MM.1S (cell line): Measurements from ENCODE around the gene HPCAL1.

Experiments
- DNase-seq: peaks from one replicate; pipeline ENCODE4 v3.0.0-alpha.2; 2015
- H2AFZ ChIP-seq: fragments of 300-600 bp; sonication (generic); 2 replicates; pipeline ENCODE4 v1.6.0; 2016; ENCODE audit warnings: antibody characterized with exemption, low read length
- H3F3A ChIP-seq: fragments of 300-600 bp; sonication (generic); 2 replicates; pipeline ENCODE4 v1.6.1; 2016; ENCODE audit warnings: mild to moderate bottlenecking, antibody characterized with exemption, low read length, moderate library complexity, mixed read lengths; ENCODE audit not compliant: insufficient read depth
- H3K27ac ChIP-seq: fragments of 300-600 bp; sonication (generic); 2 replicates; pipeline ENCODE4 v1.5.1; 2016; ENCODE audit warnings: mild to moderate bottlenecking, low read length
- H3K27me3 ChIP-seq: fragments of 300-600 bp; sonication (generic); replicated peaks from 2 replicates; pipeline ENCODE4 v1.6.0; 2016; ENCODE audit warnings: low read length; ENCODE audit not compliant: insufficient read depth
- H3K36me3 ChIP-seq: fragments of 300-600 bp; sonication (generic); replicated peaks from 2 replicates; pipeline ENCODE4 v1.6.1; 2016; ENCODE audit warnings: mild to moderate bottlenecking, low read length, mixed read lengths; ENCODE audit not compliant: insufficient read depth
- H3K4me1 ChIP-seq: fragments of 300-600 bp; sonication (generic); 2 replicates; pipeline ENCODE4 v1.6.1; 2016; ENCODE audit warnings: low read length, mixed read lengths
- H3K4me2 ChIP-seq: fragments of 300-600 bp; sonication (generic); 2 replicates; pipeline ENCODE4 v1.6.0; 2016; ENCODE audit warnings: low read depth, low read length
- H3K4me3 ChIP-seq: fragments of 300-600 bp; sonication (generic); 2 replicates; pipeline ENCODE4 v1.5.1; 2016; ENCODE audit warnings: low read length, mixed read lengths
- H3K79me2 ChIP-seq: fragments of 300-600 bp; sonication (generic); 2 replicates; pipeline ENCODE4 v1.6.1; 2016; ENCODE audit warnings: mixed run types, low read length, mixed read lengths
- H3K9ac ChIP-seq: fragments of 300-600 bp; sonication (generic); 2 replicates; pipeline ENCODE4 v1.6.1; 2016; ENCODE audit warnings: low read length, mixed read lengths
- H3K9me2 ChIP-seq: fragments of 300-600 bp; sonication (generic); replicated peaks from 2 replicates; pipeline ENCODE4 v1.6.1; 2016; ENCODE audit warnings: mild to moderate bottlenecking, low read length, mixed read lengths; ENCODE audit not compliant: insufficient read depth
- H3K9me3 ChIP-seq: fragments of 300-600 bp; sonication (generic); replicated peaks from 2 replicates; pipeline ENCODE4 v1.6.1; 2016; ENCODE audit warnings: mild to moderate bottlenecking, low read length, mixed read lengths; ENCODE audit not compliant: insufficient read depth
- H4K20me1 ChIP-seq: fragments of 300-600 bp; sonication (generic); 2 replicates; pipeline ENCODE4 v1.6.1; 2016; ENCODE audit warnings: mild to moderate bottlenecking, low read length, moderate library complexity, mixed read lengths; ENCODE audit not compliant: insufficient read depth
- EZH2 ChIP-seq: fragments of 300-600 bp; sonication (generic); optimal IDR thresholded peaks from 2 replicates; pipeline ENCODE3; 2017; ENCODE audit warnings: low read depth, mild to moderate bottlenecking, antibody characterized with exemption, low read length, mixed read lengths
- EZH2phosphoT487 ChIP-seq: fragments of 300-600 bp; sonication (generic); IDR thresholded peaks from 2 replicates; pipeline ENCODE4 v1.6.1; 2018; ENCODE audit warnings: antibody characterized with exemption, low read length
- TF ChIP-seq, protein P1 (sequence below): fragments of 300-600 bp; sonication (generic); IDR thresholded peaks from 2 replicates; pipeline ENCODE4 v1.5.1; 2016; ENCODE audit warnings: antibody characterized with exemption, low read length, mixed read lengths

Gene HPCAL1

DNA sequence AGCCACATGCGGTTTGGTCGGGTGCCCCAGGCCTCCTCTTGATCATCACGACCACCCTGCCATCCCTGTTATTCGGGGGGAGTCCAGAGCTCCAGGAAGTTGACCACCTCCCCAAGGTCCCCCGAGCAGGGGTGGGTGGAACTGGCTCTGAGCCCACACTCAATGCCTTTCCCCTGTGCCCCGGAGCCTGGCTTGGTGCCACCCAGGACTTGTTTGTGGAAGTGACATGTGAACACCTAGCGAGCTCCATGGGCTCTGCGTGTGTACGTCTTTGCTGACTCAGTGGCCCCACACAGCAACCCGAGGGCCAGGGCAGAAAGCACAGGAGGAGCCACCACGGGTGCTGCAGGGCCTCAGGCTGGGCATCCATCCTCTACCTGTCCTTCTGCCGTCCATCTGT is 112.9 kb downstream of the HPCAL1 start:
- Histone ChIP-seq H3K9me3 (no peaks in the 10 kb centered on the region), H3K9ac (no peak overlapping the region), H3K79me2 (peaks cover 42% of the 10 kb centered on the region), H3K4me1 (peaks cover 9% of the 10 kb centered on the region), H4K20me1 (no peaks in the 10 kb centered on the region), H3K4me3 (no peak overlapping the region), H3F3A (no peaks in the 10 kb centered on the region), H2AFZ (no peak overlapping the region), H3K4me2 (no peak overlapping the region), H3K27ac (no peak overlapping the region), H3K27me3 (no peaks in the 10 kb centered on the region), H3K36me3 (no peaks in the 10 kb centered on the region), H3K9me2 (no peaks in the 10 kb centered on the region)
- no peak for DNase-seq
- TF ChIP-seq, protein P1, sequence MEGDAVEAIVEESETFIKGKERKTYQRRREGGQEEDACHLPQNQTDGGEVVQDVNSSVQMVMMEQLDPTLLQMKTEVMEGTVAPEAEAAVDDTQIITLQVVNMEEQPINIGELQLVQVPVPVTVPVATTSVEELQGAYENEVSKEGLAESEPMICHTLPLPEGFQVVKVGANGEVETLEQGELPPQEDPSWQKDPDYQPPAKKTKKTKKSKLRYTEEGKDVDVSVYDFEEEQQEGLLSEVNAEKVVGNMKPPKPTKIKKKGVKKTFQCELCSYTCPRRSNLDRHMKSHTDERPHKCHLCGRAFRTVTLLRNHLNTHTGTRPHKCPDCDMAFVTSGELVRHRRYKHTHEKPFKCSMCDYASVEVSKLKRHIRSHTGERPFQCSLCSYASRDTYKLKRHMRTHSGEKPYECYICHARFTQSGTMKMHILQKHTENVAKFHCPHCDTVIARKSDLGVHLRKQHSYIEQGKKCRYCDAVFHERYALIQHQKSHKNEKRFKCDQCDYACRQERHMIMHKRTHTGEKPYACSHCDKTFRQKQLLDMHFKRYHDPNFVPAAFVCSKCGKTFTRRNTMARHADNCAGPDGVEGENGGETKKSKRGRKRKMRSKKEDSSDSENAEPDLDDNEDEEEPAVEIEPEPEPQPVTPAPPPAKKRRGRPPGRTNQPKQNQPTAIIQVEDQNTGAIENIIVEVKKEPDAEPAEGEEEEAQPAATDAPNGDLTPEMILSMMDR = no peak
- TF ChIP-seq EZH2phosphoT487 = no peak
- TF ChIP-seq EZH2 = no peak

DNA sequence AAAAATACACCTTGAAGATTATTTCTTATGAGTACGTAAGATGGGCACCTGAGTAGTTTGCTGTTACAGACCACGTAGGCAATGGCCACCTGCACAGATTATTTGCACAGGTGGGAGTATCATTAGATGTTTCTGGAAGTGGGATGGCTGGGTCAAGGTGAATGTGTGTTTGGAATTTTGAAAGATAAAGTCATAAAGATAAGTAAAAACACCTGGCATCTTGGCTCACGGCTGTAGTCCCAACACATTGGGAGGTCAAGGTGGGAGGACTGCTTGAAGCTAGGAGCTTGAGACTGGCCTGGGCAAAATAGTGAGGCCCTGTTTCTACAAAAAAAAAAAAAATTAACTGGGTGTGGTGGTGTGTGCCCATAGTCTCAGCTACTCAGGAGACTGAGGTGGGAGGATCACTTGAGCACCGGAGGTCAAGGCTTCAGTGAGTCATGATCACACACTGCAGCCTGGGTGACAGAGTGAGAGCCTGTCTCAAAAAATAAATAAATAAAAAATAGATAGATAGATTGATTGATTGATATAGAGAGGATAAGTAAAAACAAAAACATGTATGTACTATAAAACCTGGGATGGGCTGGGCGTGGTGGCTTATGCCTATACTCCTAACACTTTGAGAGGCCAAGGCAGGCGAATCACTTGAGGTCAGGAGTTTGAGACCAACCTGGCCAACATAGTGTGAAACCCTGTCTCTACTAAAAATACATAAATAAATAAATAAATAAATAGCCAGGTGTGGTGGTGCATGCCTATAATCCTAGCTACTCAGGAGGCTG is 115.0 kb downstream of the HPCAL1 start:
- Histone ChIP-seq H3K79me2 (peaks cover 24% of the 10 kb centered on the region; the same call in 1 of the 2 replicates), H3K4me3 (no peak overlapping the region), H4K20me1 (no peaks in the 10 kb centered on the region), H3K27me3 (no peaks in the 10 kb centered on the region), H3K9me3 (no peaks in the 10 kb centered on the region), H3K4me2 (no peak overlapping the region), H3K9me2 (no peaks in the 10 kb centered on the region), H3F3A (no peaks in the 10 kb centered on the region), H2AFZ (no peak overlapping the region), H3K27ac (no peak overlapping the region), H3K9ac (no peak overlapping the region), H3K36me3 (0 out of 2 replicates have a peak, but pooled peaks cover 2% of the 10 kb centered on the region), H3K4me1 (no peaks in the 10 kb centered on the region)
- TF ChIP-seq, protein P1 = no peak
- TF ChIP-seq EZH2 (no peak), EZH2phosphoT487 (no peak)
- no peak for DNase-seq

DNA sequence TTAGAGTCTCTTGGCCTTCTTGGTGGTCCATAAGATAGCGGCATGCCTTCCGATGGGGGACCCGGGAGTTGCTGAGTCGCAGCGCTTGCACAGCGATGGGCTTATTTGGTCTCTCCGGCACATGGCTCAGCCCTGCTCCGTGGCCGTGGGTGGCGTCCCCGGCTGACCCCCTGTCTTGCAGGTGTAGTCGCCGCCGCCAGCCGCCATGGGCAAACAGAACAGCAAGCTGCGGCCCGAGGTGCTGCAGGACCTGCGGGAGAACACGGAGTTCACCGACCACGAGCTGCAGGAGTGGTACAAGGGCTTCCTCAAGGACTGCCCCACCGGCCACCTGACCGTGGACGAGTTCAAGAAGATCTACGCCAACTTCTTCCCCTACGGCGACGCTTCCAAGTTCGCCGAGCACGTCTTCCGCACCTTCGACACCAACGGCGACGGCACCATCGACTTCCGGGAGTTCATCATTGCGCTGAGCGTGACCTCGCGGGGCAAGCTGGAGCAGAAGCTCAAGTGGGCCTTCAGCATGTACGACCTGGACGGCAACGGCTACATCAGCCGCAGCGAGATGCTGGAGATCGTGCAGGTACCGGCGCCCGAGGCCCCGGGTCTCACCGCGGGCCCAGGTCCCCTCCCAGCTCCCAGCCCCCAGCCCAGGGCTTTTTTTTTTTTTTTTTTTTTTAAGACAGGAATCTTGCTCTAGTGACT is 117.0 kb downstream of the HPCAL1 start:
- H3K27ac ChIP-seq = no peak overlapping the region
- H4K20me1 ChIP-seq = no peaks in the 10 kb centered on the region
- H3K36me3 ChIP-seq = 0 out of 2 replicates have a peak, but pooled peaks cover 2% of the 10 kb centered on the region

More for the DNA sequence above, 117.0 kb downstream of the HPCAL1 start:
- Histone ChIP-seq H3K27me3 (no peaks in the 10 kb centered on the region), H3K4me3 (no peak overlapping the region), H3K4me1 (no peaks in the 10 kb centered on the region), H3K79me2 (peaks cover 10% of the 10 kb centered on the region; the same call in 1 of the 2 replicates), H3F3A (no peaks in the 10 kb centered on the region), H3K9me2 (no peaks in the 10 kb centered on the region), H3K9me3 (no peaks in the 10 kb centered on the region), H3K9ac (no peak overlapping the region), H3K4me2 (no peak overlapping the region), H2AFZ (no peak overlapping the region)
- no peak for DNase-seq
- TF ChIP-seq, protein P1 = no peak
